HepG2 (cell line): ENCODE data around the gene PRRT2.

Experiments used
- CBFB ChIP-seq: sonication (generic); formaldehyde crosslinking; IDR thresholded peaks from 2 replicates; pipeline ENCODE4 v1.4.0; 2020; ENCODE audit warnings: missing genetic modification reagents
- ELF4 ChIP-seq: sonication (generic); formaldehyde crosslinking; IDR thresholded peaks from 2 replicates; pipeline ENCODE4 v1.5.0; 2020; ENCODE audit warnings: missing genetic modification reagents, mild to moderate bottlenecking, moderate library complexity, borderline replicate concordance
- REL ChIP-seq: sonication (generic); formaldehyde crosslinking; conservative IDR thresholded peaks from 2 replicates; pipeline ENCODE4 v1.8.0; 2022; ENCODE audit warnings: mild to moderate bottlenecking, missing genetic modification reagents, moderate library complexity
- ZC3H4 ChIP-seq: sonication (generic); formaldehyde crosslinking; IDR thresholded peaks from 2 replicates; pipeline ENCODE4 v1.4.0; 2020; ENCODE audit warnings: missing genetic modification reagents, borderline replicate concordance
- ZNF335 ChIP-seq: sonication (generic); formaldehyde crosslinking; IDR thresholded peaks from 2 replicates; pipeline ENCODE4 v1.4.0; 2020; ENCODE audit warnings: missing genetic modification reagents
- ZNF629 ChIP-seq: sonication (generic); formaldehyde crosslinking; conservative IDR thresholded peaks from 2 replicates; pipeline ENCODE4 v1.5.0; 2020; ENCODE audit warnings: missing genetic modification reagents
- TF ChIP-seq, protein P1 (sequence below): sonication (generic); formaldehyde crosslinking; conservative IDR thresholded peaks from 2 replicates; pipeline ENCODE4 v1.4.0; 2020; ENCODE audit warnings: missing genetic modification reagents
- TF ChIP-seq, protein P2 (sequence below): sonication (generic); formaldehyde crosslinking; IDR thresholded peaks from 2 replicates; pipeline ENCODE4 v1.4.0; 2020; ENCODE audit warnings: missing genetic modification reagents, borderline replicate concordance
- TF ChIP-seq, protein P3 (sequence below): sonication (generic); formaldehyde crosslinking; IDR thresholded peaks from 2 replicates; pipeline ENCODE4 v1.5.0; 2020; ENCODE audit warnings: mild to moderate bottlenecking, missing genetic modification reagents
- TF ChIP-seq, protein P4 (sequence below): IDR thresholded peaks from 2 replicates; pipeline ENCODE4 v1.6.1; 2012; ENCODE audit warnings: low read length, improper control_type of control experiment
- TF ChIP-seq, protein P5 (sequence below): sonication (generic); formaldehyde crosslinking; IDR thresholded peaks from 2 replicates; pipeline ENCODE4 v1.8.0; 2023; ENCODE audit warnings: mild to moderate bottlenecking, missing genetic modification reagents

DNA sequence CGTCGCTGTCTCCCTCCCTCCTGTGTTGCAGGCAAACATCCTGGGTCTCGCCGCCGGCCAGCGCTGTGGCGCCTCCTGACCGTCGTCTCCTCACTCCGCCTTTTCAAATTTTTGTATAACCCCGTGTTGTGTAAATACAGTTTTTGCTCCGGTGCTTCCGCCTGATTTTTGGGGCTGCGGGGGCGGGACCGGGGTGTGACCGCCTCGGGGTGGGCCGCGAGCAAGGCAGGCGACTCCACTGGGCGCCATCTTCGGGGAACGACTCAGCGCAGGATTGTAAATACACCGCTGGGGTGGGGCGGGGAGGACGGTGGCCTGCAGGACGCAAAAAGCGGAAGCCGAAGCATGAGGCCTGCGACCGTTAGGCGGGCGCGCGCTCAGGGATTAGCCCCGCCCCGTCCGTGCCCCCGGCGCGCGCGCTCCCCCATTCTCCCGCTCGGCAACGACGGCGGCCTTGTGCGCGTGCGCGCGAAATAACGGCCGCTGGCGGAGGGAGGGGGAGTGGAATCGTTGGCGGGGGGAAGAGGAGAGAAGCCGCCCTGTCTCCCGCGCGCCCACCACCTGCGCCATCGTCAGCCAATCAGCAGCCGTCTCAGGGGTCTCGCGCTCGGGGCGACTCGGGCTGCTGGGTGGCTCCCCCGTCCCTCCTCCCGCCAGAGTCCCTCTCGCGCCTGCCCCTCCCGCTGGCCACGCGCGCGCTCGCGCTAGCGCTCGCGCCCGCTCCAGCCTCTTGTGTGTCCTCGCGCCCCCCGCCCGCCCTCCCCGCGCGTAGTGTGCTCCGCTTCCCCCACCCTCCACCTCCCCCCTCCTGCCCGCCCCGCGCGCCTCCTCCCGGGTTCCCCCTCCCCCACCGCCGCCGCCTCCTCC is 6.5 kb upstream of the PRRT2 start:
- TF ChIP-seq, protein P1, sequence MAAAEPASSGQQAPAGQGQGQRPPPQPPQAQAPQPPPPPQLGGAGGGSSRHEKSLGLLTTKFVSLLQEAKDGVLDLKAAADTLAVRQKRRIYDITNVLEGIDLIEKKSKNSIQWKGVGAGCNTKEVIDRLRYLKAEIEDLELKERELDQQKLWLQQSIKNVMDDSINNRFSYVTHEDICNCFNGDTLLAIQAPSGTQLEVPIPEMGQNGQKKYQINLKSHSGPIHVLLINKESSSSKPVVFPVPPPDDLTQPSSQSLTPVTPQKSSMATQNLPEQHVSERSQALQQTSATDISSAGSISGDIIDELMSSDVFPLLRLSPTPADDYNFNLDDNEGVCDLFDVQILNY (CRISPR knock-in tag), result peak; percentile 93
- TF ChIP-seq ZC3H4 (CRISPR knock-in tag) (no peak), ZNF629 (CRISPR knock-in tag) (peak; percentile 44), ZNF335 (CRISPR knock-in tag) (peak; percentile 84), ELF4 (CRISPR knock-in tag) (0 out of 2 replicates have a peak, but pooled peaks have one; percentile 46), CBFB (peak; percentile 94), REL (CRISPR knock-in tag) (peak; percentile 96)
- TF ChIP-seq, protein P2, sequence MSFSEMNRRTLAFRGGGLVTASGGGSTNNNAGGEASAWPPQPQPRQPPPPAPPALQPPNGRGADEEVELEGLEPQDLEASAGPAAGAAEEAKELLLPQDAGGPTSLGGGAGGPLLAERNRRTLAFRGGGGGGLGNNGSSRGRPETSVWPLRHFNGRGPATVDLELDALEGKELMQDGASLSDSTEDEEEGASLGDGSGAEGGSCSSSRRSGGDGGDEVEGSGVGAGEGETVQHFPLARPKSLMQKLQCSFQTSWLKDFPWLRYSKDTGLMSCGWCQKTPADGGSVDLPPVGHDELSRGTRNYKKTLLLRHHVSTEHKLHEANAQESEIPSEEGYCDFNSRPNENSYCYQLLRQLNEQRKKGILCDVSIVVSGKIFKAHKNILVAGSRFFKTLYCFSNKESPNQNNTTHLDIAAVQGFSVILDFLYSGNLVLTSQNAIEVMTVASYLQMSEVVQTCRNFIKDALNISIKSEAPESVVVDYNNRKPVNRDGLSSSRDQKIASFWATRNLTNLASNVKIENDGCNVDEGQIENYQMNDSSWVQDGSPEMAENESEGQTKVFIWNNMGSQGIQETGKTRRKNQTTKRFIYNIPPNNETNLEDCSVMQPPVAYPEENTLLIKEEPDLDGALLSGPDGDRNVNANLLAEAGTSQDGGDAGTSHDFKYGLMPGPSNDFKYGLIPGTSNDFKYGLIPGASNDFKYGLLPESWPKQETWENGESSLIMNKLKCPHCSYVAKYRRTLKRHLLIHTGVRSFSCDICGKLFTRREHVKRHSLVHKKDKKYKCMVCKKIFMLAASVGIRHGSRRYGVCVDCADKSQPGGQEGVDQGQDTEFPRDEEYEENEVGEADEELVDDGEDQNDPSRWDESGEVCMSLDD (CRISPR knock-in tag), result peak; percentile 89
- TF ChIP-seq, protein P3, sequence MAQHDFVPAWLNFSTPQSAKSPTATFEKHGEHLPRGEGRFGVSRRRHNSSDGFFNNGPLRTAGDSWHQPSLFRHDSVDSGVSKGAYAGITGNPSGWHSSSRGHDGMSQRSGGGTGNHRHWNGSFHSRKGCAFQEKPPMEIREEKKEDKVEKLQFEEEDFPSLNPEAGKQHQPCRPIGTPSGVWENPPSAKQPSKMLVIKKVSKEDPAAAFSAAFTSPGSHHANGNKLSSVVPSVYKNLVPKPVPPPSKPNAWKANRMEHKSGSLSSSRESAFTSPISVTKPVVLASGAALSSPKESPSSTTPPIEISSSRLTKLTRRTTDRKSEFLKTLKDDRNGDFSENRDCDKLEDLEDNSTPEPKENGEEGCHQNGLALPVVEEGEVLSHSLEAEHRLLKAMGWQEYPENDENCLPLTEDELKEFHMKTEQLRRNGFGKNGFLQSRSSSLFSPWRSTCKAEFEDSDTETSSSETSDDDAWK, result no peak
- TF ChIP-seq, protein P4, sequence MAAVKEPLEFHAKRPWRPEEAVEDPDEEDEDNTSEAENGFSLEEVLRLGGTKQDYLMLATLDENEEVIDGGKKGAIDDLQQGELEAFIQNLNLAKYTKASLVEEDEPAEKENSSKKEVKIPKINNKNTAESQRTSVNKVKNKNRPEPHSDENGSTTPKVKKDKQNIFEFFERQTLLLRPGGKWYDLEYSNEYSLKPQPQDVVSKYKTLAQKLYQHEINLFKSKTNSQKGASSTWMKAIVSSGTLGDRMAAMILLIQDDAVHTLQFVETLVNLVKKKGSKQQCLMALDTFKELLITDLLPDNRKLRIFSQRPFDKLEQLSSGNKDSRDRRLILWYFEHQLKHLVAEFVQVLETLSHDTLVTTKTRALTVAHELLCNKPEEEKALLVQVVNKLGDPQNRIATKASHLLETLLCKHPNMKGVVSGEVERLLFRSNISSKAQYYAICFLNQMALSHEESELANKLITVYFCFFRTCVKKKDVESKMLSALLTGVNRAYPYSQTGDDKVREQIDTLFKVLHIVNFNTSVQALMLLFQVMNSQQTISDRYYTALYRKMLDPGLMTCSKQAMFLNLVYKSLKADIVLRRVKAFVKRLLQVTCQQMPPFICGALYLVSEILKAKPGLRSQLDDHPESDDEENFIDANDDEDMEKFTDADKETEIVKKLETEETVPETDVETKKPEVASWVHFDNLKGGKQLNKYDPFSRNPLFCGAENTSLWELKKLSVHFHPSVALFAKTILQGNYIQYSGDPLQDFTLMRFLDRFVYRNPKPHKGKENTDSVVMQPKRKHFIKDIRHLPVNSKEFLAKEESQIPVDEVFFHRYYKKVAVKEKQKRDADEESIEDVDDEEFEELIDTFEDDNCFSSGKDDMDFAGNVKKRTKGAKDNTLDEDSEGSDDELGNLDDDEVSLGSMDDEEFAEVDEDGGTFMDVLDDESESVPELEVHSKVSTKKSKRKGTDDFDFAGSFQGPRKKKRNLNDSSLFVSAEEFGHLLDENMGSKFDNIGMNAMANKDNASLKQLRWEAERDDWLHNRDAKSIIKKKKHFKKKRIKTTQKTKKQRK, result no peak
- TF ChIP-seq, protein P5, sequence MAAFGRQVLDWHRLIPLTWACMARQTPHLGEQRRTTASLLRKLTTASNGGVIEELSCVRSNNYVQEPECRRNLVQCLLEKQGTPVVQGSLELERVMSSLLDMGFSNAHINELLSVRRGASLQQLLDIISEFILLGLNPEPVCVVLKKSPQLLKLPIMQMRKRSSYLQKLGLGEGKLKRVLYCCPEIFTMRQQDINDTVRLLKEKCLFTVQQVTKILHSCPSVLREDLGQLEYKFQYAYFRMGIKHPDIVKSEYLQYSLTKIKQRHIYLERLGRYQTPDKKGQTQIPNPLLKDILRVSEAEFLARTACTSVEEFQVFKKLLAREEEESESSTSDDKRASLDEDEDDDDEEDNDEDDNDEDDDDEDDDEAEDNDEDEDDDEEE (CRISPR knock-in tag), result no peak
